Immature natural killer cell (primary cell): Measurements from ENCODE around the gene G6PC3. TPM values are rescaled to one million over a fixed set of nuclear protein-coding genes. Genes with fewer than 3 reads are reported as not detected.
"Not testable (repeated sequence)": the region's sequence is repeated elsewhere in the genome, so short reads cannot be mapped to it uniquely, and the experiment has no call there.

Experiments used
- DNase-seq, 3 donors: peaks; one replicate each; pipeline ENCODE4 v3.0.0; 2022; ENCODE audit warnings: mixed read lengths in 1 of 3
- H3K27ac Mint-ChIP-seq, 6 donors: one replicate each; pipeline ENCODE4 v1.8.0; 2020; ENCODE audit warnings: mixed read lengths in 6 of 6, mild to moderate bottlenecking in 5 of 6, inconsistent platforms in 4 of 6, moderate library complexity in 3 of 6
- H3K27me3 Mint-ChIP-seq, 3 donors: one replicate each; pipeline ENCODE4 v1.8.0; 2020 to 2021; ENCODE audit warnings: low read depth in 3 of 3, mild to moderate bottlenecking in 3 of 3, mixed read lengths in 3 of 3, moderate library complexity in 3 of 3, inconsistent platforms in 1 of 3
- H3K36me3 Mint-ChIP-seq, 3 donors: one replicate each; pipeline ENCODE4 v1.8.0; 2020; ENCODE audit warnings: mixed read lengths in 3 of 3, inconsistent platforms in 2 of 3, mild to moderate bottlenecking in 2 of 3
- H3K4me1 Mint-ChIP-seq, 2 donors: one replicate each; pipeline ENCODE4 v1.8.0; 2020; ENCODE audit warnings: inconsistent platforms in 2 of 2, mild to moderate bottlenecking in 2 of 2, mixed read lengths in 2 of 2, moderate library complexity in 1 of 2
- H3K4me3 Mint-ChIP-seq, 5 donors: one replicate each; pipeline ENCODE4 v1.8.0; 2020; ENCODE audit warnings: mild to moderate bottlenecking in 5 of 5, mixed read lengths in 5 of 5, inconsistent platforms in 3 of 5, moderate library complexity in 3 of 5
- H3K9me3 Mint-ChIP-seq, 6 donors: one replicate each; pipeline ENCODE4 v1.8.0; 2020; ENCODE audit warnings: mild to moderate bottlenecking in 6 of 6, mixed read lengths in 6 of 6, inconsistent platforms in 4 of 6, moderate library complexity in 3 of 6
- polyA plus RNA-seq, 3 donors: library from polyadenylated mRNA; unstranded; fragments of 300-500 nt; fragmentation: Illumina TruSeq; gene quantifications; one replicate each; pipeline ENCODE4 v1.2.3, GENCODE V29; 2021

The G6PC3 gene
- polyA plus RNA-seq, 3 donors from 2014 or later: 30.9 to 41.6 (median 31.5) TPM

DNA sequence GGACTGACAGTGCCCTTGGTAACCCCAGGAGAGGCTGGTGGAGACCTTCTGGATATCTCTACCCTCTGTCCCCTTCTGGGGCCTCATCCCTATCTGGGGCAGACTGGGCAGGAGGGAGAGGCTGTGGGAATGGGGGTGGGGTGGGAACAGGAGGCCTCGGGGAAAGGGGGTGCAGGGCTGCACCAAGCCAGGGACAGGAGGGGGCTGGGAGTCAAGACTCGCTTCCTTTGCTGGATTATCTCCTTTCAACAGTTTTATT, 24.8 kb downstream of the G6PC3 start:
- DNase-seq: no peak
- Mint-ChIP-seq H3K36me3 (peaks cover 0 to 5% (median 4%) of the 10 kb centered on the region in 3 donors), H3K27ac (no peak overlapping the region), H3K9me3 (no peaks in the 10 kb centered on the region), H3K4me1 (peaks cover 5 to 9% of the 10 kb centered on the region in 2 donors), H3K27me3 (peaks cover 0 to 8% (median 0%) of the 10 kb centered on the region in 3 donors), H3K4me3 (no peak overlapping the region)

DNA sequence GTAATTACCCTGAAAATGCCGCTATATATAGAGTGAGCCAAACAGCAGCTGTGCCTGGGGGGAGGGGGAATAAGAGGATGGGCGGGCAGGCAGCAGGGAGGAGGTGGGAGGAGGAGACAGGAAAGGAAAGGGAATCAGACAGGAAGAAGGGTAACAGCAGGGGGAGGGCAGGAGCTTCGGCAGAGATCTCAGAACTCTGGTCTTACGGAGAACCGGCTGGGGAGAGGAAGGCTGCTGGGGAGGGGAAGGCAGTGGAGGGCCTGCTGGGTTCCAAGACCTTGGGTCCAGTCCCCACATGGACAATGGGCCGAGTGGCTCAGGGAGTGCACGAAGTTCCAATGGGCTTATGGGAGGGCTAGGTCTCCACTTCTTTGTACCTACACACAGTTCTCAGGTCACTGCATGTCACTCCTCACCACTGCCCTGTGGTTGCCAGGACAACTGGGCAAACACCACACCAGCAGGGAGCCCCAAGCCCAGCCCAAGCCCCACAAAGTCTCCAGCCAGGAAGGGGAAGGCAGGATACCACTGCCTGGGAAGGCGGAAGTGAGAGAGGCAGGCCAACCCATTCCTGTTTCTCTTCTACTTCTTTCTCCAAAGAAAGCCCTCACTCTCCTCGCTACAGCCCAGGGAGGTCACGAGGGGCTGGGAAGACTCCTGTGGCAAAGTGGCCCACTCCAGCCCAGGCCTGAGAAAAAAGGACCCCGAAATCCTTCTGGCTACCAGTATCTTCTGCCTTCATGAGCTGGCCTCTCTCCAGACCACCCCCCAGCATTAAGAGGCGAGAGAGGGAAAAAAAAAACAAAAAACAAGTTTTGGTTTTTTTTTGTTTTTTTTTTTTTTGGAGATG, 25.3 kb downstream of the G6PC3 start:
- no peak for DNase-seq
- Mint-ChIP-seq H3K4me3 (peak overlapping the region in 1 of 5 donors; percentile 38), H3K9me3 (no peaks in the 10 kb centered on the region), H3K27ac (peak overlapping the region in 1 of 6 donors; percentile 40), H3K36me3 (peaks cover 0 to 5% (median 4%) of the 10 kb centered on the region in 3 donors), H3K4me1 (peaks cover 5 to 9% of the 10 kb centered on the region in 2 donors), H3K27me3 (peaks cover 0 to 8% (median 0%) of the 10 kb centered on the region in 3 donors)

DNA sequence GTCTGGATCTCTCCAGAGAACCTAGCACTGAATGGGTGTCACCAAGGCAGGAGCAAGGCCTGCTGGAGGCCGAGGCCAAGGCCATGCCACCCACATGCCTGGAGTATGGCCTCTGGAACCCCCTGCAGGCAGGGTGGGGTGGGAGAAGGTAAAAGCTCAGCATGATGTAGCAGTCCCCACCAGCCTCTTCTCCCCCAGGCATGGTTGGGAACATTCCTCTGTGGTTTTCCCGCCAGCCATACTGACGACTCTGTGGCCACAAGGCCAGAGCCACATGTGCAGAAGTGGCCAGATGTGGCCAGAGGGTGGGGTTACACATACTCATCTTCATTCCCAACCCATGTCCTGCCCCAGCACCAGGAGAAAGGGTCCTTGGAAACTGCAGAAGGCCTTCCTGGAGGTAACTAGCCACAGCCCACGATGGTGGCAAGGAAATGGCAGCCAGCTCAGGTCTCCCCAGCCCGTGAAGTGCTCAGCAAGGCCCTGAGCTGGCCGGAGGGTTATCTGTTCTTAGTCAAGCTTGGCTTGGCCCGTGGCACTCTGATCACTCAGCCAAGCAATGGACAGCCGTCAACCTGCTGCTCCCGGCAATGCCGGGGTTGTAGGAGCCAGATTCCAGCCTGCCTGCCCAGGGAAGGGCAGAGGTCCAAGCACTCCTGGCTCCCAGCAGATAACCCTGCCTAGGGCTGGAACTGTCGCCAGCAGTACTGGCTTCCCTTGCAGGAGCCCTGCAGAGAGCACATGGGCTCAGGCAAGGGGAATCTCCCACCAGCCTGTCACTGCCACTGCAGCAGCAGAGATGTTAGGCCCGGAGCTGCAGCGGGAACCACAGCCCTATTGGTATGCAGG, 26.8 kb downstream of the G6PC3 start:
- Mint-ChIP-seq H3K36me3 (no peaks in the 10 kb centered on the region), H3K9me3 (no peaks in the 10 kb centered on the region), H3K4me3 (no peak overlapping the region), H3K27me3 (peaks cover 0 to 7% (median 0%) of the 10 kb centered on the region in 3 donors), H3K4me1 (peaks cover 5 to 9% of the 10 kb centered on the region in 2 donors), H3K27ac (no peak overlapping the region)
- no peak for DNase-seq

DNA sequence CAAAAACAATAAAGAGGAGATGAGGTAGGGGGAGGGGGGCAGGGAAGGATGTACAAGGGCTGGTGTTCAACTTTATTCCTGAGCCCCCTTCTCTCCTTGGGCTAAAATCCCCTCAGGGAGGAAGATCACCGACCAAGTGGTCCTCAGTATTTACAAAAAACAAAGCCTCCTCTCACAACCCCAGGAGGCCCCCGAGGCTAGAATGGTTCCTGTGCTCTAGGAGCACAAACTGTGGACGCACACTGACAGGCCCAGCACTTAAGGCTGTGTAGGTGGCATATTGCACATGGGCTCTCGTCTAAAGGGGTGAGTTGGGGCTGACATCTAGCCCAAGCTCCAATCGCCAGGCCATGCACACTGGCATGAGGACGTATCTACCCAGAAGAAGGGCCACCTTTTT, 31.3 kb downstream of the G6PC3 start:
- not testable (repeated sequence) for H3K4me1 Mint-ChIP-seq, H3K4me3 Mint-ChIP-seq, H3K9me3 Mint-ChIP-seq, H3K27me3 Mint-ChIP-seq, H3K27ac Mint-ChIP-seq, DNase-seq, H3K36me3 Mint-ChIP-seq

DNA sequence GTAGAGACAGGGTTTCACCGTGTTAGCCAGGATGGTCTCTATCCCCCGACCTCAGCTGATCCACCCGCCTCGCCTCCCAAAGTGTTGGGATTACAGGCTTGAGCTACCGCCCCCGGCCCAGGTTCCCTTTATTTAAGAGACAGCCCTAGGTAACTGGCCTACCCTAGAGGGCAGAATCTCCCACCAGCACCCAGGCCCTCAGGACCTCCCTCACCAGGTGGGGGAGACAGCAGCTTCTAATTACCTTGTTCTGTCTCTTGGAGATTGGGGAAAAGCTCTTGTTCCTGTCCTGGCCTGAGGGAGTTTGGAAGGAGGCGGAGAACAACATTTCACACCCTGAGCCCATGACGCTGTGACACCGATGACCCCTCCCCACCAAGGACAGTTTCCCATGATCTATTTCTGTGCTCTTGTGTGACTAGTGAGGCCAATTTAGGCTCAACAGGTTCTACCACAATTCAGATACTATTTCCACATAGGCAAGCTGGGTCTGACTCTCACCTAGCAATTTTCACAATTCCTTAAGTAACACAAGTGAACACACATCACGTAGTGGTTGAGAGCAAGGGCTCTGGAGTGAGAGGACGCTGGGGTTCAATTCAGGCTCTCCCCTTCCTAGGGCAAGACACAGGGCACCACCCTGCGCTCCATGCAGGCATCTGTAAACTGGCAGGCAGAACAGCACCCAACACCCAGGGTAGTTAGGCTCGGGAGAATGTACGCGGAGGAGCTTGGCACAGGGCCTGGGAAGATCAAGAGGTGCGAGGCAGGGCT, 32.5 kb downstream of the G6PC3 start:
- Mint-ChIP-seq H3K27ac (no peak overlapping the region), H3K4me1 (peaks cover 0 to 1% of the 10 kb centered on the region in 2 donors), H3K36me3 (no peaks in the 10 kb centered on the region), H3K27me3 (peaks cover 0 to 3% (median 2%) of the 10 kb centered on the region in 3 donors), H3K4me3 (no peak overlapping the region), H3K9me3 (no peaks in the 10 kb centered on the region)
- DNase-seq: no peak

DNA sequence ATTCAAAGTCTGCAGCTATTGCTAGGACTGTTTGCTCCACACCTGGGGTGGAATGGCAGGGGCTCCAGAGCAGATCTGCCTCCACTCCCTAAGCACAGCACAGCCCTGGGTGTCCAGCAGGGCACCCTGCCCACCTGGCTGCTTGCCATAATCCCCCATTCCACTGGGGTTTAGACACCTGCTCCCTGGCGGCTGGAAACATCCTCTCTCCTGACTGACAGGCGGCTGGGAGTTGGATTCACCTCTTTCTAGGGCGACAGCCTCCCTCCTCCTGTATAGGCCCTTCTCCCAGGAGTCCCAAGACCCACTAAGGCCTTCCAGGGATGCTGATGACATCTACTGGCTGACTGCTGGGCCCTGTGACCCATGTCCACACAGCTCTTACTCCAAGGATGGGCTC, 34.9 kb downstream of the G6PC3 start:
- H3K4me3 Mint-ChIP-seq: no peak overlapping the region
- H3K27ac Mint-ChIP-seq: no peak overlapping the region

DNA sequence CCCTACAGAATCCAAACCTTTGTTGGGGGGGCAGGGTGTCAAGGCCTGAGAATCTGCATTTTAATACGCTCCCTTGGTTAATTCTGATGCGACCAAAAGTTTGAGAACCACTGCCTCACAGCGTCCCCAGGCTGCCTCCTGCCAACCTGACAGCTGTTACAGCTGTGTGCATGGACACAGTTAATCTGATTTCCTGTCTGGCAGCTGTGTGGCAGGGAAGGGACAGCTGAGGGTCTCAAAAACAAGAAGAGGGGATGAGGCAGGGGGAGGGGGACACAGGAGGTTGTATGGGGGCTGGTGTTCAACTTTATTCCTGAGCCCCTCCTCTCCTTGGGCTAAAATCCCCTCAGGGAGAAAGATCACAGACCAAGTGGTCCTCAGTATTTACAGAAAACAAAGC, 35.4 kb downstream of the G6PC3 start:
- peaks cover 0 to 3% (median 2%) of the 10 kb centered on the region in 3 donors for H3K27me3 Mint-ChIP-seq
- H3K9me3 Mint-ChIP-seq: no peaks in the 10 kb centered on the region
- H3K4me3 Mint-ChIP-seq: no peak overlapping the region
- H3K36me3 Mint-ChIP-seq: no peaks in the 10 kb centered on the region
- DNase-seq: no peak
- peaks cover 7 to 8% of the 10 kb centered on the region in 2 donors for H3K4me1 Mint-ChIP-seq
- H3K27ac Mint-ChIP-seq: no peak overlapping the region

More for the DNA sequence above, 34.9 kb downstream of the G6PC3 start:
- H3K36me3 Mint-ChIP-seq: no peaks in the 10 kb centered on the region
- H3K9me3 Mint-ChIP-seq: no peaks in the 10 kb centered on the region
- H3K4me1 Mint-ChIP-seq: peaks cover 4 to 5% of the 10 kb centered on the region in 2 donors
- peaks cover 0 to 3% (median 2%) of the 10 kb centered on the region in 3 donors for H3K27me3 Mint-ChIP-seq
- no peak for DNase-seq

DNA sequence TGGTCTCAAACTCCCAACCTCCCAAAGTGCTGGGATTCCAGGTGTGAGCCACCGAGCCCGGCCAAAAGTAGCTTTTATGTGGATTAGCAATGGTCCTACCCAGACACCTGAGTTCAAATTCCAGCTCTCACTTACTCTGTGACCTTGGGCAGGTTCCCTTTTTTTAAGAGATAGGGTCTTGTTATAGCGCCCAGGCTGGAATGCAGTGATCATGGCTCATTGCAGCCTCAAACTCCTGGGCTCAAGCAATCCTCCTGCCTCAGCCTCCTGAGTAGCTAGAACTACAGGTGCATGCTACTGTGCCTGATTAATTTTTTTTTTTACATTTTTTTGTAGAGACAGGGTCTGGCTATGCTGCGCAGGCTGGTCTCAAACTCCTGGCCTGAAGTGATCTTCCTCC, 36.3 kb downstream of the G6PC3 start:
- no peak overlapping the region for H3K27ac Mint-ChIP-seq

DNA sequence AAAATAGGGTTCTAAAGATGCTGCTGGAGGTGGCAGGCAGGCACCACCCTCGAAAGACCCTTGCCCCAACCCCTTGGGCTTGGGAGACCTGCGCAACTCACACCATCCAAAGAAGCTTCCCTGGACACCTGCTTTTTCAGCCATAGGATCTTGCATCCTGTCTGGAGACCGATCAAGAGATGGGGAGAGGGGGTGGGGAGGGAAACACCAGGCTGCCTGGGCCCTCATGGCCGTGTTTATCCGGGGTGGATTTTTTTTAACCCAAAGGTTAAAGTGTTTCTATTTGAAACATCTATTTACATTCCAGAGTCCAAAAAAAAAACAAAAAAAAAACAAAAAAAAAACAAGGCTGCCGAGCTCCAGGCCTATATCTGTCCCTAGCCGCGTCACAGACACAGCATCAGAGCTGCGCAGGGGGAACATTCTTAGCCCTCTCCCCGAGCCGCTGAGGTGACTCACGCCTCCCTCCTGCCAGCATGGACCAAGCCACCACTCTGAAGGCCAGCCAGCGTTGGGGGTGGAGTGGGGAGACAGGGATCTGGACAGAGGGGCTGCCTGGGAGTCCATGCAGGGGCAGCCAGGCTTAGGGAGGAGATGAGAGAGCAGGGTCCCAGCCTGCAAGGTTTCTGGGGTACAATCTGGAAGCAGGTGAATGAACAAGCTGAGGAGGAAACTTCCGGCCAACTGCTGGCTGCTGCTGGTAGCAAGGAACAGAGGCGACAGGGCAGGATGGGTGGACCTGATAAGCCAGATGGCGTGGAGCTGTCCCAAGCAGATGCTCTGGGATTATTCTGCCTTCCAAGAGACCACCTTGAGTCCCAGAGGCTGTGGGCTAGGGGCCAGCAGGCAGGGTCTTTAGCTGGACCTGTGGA, 38.1 kb downstream of the G6PC3 start:
- Mint-ChIP-seq H3K9me3 (no peaks in the 10 kb centered on the region), H3K4me1 (peaks cover 16 to 17% of the 10 kb centered on the region in 2 donors), H3K36me3 (no peaks in the 10 kb centered on the region), H3K27me3 (peaks cover 0 to 7% (median 0%) of the 10 kb centered on the region in 3 donors), H3K27ac (no peak overlapping the region), H3K4me3 (no peak overlapping the region)
- DNase-seq: no peak

More for the DNA sequence above, 36.3 kb downstream of the G6PC3 start:
- Mint-ChIP-seq H3K9me3 (no peaks in the 10 kb centered on the region), H3K36me3 (no peaks in the 10 kb centered on the region), H3K4me1 (peaks cover 13 to 14% of the 10 kb centered on the region in 2 donors), H3K27me3 (peaks cover 0 to 5% (median 3%) of the 10 kb centered on the region in 3 donors), H3K4me3 (no peak overlapping the region)
- DNase-seq: no peak

DNA sequence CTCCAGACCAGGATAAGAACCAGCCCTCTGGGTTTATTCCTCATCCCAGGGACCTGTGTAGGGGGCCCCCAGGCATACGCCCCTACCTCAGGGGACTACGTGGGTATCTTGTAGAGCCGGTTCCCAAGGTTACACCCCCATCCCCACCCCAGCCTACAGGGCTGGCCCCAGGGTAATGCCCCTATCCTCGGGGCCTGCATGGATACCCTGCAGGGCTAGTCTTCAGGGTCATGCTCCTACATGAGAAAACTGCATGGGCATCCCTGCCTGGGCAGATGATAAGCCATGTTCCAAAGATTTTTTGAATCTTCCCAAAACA, 38.7 kb downstream of the G6PC3 start:
- H3K4me3 Mint-ChIP-seq: no peak overlapping the region
- peaks cover 16 to 17% of the 10 kb centered on the region in 2 donors for H3K4me1 Mint-ChIP-seq
- no peak for DNase-seq
- H3K27me3 Mint-ChIP-seq: peaks cover 0 to 7% (median 0%) of the 10 kb centered on the region in 3 donors
- no peaks in the 10 kb centered on the region for H3K36me3 Mint-ChIP-seq
- H3K27ac Mint-ChIP-seq: no peak overlapping the region
- no peaks in the 10 kb centered on the region for H3K9me3 Mint-ChIP-seq

DNA sequence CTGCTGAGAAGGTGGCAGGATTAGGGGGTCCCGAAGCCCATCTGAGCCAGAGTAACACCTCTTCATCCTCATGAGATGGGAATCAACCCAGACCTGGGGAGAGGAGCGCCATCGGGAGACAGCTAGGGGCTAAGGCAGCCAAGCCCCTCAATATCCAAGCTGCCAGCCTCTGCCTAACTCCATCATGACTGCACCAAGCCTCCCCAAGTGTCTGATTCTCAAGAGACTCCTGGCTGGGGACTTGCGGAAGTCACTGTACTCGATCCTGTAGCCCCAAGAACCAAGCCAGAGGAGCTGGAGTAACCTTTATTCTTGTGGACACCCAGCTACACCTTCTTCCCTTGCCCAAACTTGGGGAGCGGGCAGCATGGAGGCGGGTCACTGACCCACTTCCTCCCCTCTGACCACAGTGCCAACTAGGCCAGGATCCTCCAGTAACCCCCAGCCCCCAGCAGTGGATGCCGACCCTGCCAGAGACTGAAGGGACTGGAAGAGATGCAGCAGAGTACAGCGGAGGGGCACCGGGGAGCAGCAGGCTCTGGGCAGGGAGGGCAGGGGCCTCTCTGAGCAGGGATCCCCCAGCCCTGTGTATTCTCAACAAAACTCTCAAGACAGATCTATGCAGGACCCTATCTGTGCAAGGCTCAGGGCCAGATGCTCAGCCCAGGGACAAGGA, 39.6 kb downstream of the G6PC3 start:
- Mint-ChIP-seq H3K9me3 (no peaks in the 10 kb centered on the region), H3K36me3 (no peaks in the 10 kb centered on the region), H3K27me3 (peaks cover 0 to 7% (median 0%) of the 10 kb centered on the region in 3 donors), H3K4me1 (peaks cover 16 to 17% of the 10 kb centered on the region in 2 donors), H3K27ac (no peak overlapping the region), H3K4me3 (peak overlapping the region in 2 of 5 donors; percentile 30 to 58)
- DNase-seq: no peak

DNA sequence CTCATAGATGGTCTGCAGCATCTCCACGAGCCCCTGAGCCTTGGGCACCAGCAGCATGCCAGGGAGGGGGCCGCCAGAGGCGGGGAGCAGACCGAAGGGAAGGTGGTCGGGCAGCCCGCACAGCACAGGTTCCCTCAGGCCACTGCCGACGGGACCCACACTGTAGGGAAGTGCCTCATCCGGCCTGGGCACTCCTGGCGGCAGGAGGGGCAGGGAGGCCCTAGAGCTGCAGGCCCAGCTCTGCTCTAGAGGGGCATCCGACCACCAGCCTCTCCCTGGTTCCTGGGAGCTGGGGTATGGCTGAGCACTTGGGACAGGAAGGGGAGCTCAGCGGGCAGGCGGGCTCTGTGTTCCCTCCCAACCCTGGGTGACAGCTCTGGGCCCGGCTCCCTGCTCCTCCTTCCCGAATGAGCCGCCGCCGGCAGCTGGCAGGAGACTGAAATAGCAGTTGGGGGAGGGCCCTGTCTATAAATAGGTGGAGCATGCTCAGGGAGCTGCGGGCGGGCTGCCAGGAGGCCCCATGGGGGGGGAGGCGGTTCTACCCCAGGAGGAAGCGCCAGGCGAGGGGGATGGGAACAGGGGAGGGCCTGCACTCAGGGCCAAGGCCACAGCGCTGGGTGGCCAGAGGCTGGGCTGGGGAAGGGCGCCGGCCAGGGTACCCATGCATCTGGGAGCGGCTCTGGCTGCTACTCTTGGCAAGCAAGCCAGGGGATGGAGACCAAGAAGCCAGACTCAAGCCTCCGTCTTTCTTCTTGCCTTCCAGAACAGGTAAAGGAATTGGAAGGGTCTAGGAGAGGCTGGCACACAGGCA, 40.5 kb downstream of the G6PC3 start:
- Mint-ChIP-seq H3K36me3 (no peaks in the 10 kb centered on the region), H3K9me3 (no peaks in the 10 kb centered on the region), H3K27ac (no peak overlapping the region), H3K27me3 (peaks cover 0 to 7% (median 0%) of the 10 kb centered on the region in 3 donors), H3K4me1 (peaks cover 16 to 19% of the 10 kb centered on the region in 2 donors), H3K4me3 (peak overlapping the region in 3 of 5 donors; percentile 30 to 58 (median 36))
- DNase-seq: peak; percentile 28 to 44 (median 34)
